NOMO-1 treated with dmso at 0.1 percent for 144 hours (cell line): ENCODE data around the gene TENT4B.
"Not testable (repeated sequence)": the region's sequence is repeated elsewhere in the genome, so short reads cannot be mapped to it uniquely, and the experiment has no call there.

Experiments
- DNase-seq: peaks from one replicate; lab custom pipeline; 2025; ENCODE audit not compliant: unreplicated experiment; lab: John Stamatoyannopoulos, UW

The TENT4B gene

GRCh38 chr16:50152807-50153595, at the start of gene TENT4B:
TSS of gene TENT4B (plus strand) at chr16:50153306. CDS start at chr16:50153622, 316 bp downstream.
- peak; percentile 68 for DNase-seq

- no peak for DNase-seq
Measured at GRCh38 chr16:50103764-50104163, 49.3 kb upstream of the TENT4B start.

GRCh38 chr16:50114357-50115129, 38.6 kb upstream of the TENT4B start:
- DNase-seq: no peak

GRCh38 chr16:50120711-50121110, 32.4 kb upstream of the TENT4B start:
- no peak for DNase-seq

- DNase-seq: no peak
Measured at GRCh38 chr16:50121278-50121677, 31.8 kb upstream of the TENT4B start.

- no peak for DNase-seq
Measured at GRCh38 chr16:50121721-50122445, 31.2 kb upstream of the TENT4B start.

- no peak for DNase-seq
Measured at GRCh38 chr16:50123417-50123816, 29.7 kb upstream of the TENT4B start.

- DNase-seq: no peak
Measured at GRCh38 chr16:50124769-50125168, 28.3 kb upstream of the TENT4B start.

- DNase-seq: no peak
Measured at GRCh38 chr16:50126183-50126582, 26.9 kb upstream of the TENT4B start.

- DNase-seq: not testable (repeated sequence)
Measured at GRCh38 chr16:50132571-50132970, 20.5 kb upstream of the TENT4B start.

GRCh38 chr16:50133214-50133613, 19.9 kb upstream of the TENT4B start:
- no peak for DNase-seq

GRCh38 chr16:50136399-50136798, 16.7 kb upstream of the TENT4B start:
- DNase-seq: no peak

GRCh38 chr16:50137268-50137667, 15.8 kb upstream of the TENT4B start:
- no peak for DNase-seq

GRCh38 chr16:50139580-50139979, 13.5 kb upstream of the TENT4B start:
- DNase-seq: no peak

GRCh38 chr16:50144211-50144610, 8.9 kb upstream of the TENT4B start:
- no peak for DNase-seq

- DNase-seq: no peak
Measured at GRCh38 chr16:50146479-50147435, 6.3 kb upstream of the TENT4B start.

- DNase-seq: no peak
Measured at GRCh38 chr16:50151322-50151721, 1.8 kb upstream of the TENT4B start.

GRCh38 chr16:50151756-50152155, 1.4 kb upstream of the TENT4B start:
- DNase-seq: no peak

- peak; percentile 28 for DNase-seq
Measured at GRCh38 chr16:50152351-50152806, 727 bp upstream of the TENT4B start.
